Sigmoid colon (tissue), 7 donors: ENCODE data around the gene DPY19L3. TPM values are rescaled to one million over a fixed set of nuclear protein-coding genes. Genes with fewer than 3 reads are reported as not detected.
A peak's percentile ranks its signal among the peaks of the same experiment; 100 is the strongest.

Experiments used
- DNase-seq: peaks from one replicate; pipeline ENCODE4 v3.0.0-alpha.2; 2019
- H3K27ac ChIP-seq, 4 donors: fragments of 200-600 bp; sonication (generic); one replicate each; pipeline ENCODE4 v1.5.1; 2016 to 2019; ENCODE audit warnings: mild to moderate bottlenecking in 1 of 4
- H3K27me3 ChIP-seq, 3 donors: fragments of 200-600 bp; sonication (generic); one replicate each; pipeline ENCODE4 v1.5.1; 2019; ENCODE audit warnings: mild to moderate bottlenecking in 1 of 3
- H3K36me3 ChIP-seq, 4 donors: fragments of 200-600 bp; sonication (generic); one replicate each; pipeline ENCODE4 v1.5.1; 2016 to 2019
- H3K4me1 ChIP-seq, 4 donors: fragments of 200-600 bp; sonication (generic); one replicate each; pipeline ENCODE4 v1.5.1; 2017 to 2019
- H3K4me3 ChIP-seq, 4 donors: fragments of 200-600 bp; sonication (generic); one replicate each; pipeline ENCODE4 v1.5.1; 2017 to 2019; ENCODE audit warnings: mild to moderate bottlenecking in 2 of 4, moderate library complexity in 1 of 4
- H3K9me3 ChIP-seq, 4 donors: fragments of 200-600 bp in 3 of 4; sonication (generic) in 3 of 4; one replicate each; pipeline versions ENCODE4 v1.5.1 to v1.6.1; 2013 to 2019
- EP300 ChIP-seq, 4 donors: sonication (generic); formaldehyde crosslinking; IDR thresholded peaks; one replicate each; pipeline ENCODE4 v1.6.1; 2017; ENCODE audit warnings: antibody characterized with exemption in 4 of 4
- POLR2A ChIP-seq, 2 donors: fragments of 450-650 bp; IDR thresholded peaks; one replicate each; pipeline ENCODE4 v1.6.1; 2016; ENCODE audit warnings: antibody characterized with exemption in 2 of 2, mild to moderate bottlenecking in 2 of 2, moderate library complexity in 2 of 2
- POLR2AphosphoS5 ChIP-seq, 4 donors: sonication (generic); formaldehyde crosslinking; IDR thresholded peaks; one replicate each; pipeline ENCODE4 v1.6.1; 2017; ENCODE audit warnings: antibody characterized with exemption in 4 of 4
- WGBS, 2 donors: extraction: QIAGEN DNeasy Blood & Tissue Kit; methylation state at CpG; one replicate each; pipeline ENCODE4 v1.1.7; 2013; 5-methylcytosine and 5-hydroxymethylcytosine counted together
- intact Hi-C: fragments of 100-400 bp; cut with DNase I; formaldehyde crosslinking; loops from one replicate; pipeline ENCODE4 v1.15.1; 2023
- polyA plus RNA-seq, 3 donors: library from polyadenylated mRNA; stranded (reverse); fragments of 200-250 nt; gene quantifications; one replicate each; pipeline ENCODE4 v1.2.3, GENCODE V29; 2013
- total RNA-seq, 4 donors: library from RNA; depleted of rRNA; stranded (reverse); fragments of >200 nt; gene quantifications; one replicate each; pipeline ENCODE4 v1.1.0, GENCODE V29; 2016
- TF ChIP-seq, protein P1 (sequence below), 4 experiments: fragments of 450-650 bp in 3 of 4; fragments of 200-600 bp in 1 of 4; IDR thresholded peaks; one replicate each; pipeline ENCODE4 v1.5.1; 2016 to 2019; ENCODE audit warnings: antibody characterized with exemption in 4 of 4, mild to moderate bottlenecking in 3 of 4, moderate library complexity in 2 of 4
- donor health status: healthy with polysubstance abuse.
- donor health status: Bipolar disorder and iron deficiency.
- donor health status: healthy.

DPY19L3 gene
- total and polyA plus RNA-seq, 7 donors, result 1.2 to 33.5 (median 11.4) TPM

DNA sequence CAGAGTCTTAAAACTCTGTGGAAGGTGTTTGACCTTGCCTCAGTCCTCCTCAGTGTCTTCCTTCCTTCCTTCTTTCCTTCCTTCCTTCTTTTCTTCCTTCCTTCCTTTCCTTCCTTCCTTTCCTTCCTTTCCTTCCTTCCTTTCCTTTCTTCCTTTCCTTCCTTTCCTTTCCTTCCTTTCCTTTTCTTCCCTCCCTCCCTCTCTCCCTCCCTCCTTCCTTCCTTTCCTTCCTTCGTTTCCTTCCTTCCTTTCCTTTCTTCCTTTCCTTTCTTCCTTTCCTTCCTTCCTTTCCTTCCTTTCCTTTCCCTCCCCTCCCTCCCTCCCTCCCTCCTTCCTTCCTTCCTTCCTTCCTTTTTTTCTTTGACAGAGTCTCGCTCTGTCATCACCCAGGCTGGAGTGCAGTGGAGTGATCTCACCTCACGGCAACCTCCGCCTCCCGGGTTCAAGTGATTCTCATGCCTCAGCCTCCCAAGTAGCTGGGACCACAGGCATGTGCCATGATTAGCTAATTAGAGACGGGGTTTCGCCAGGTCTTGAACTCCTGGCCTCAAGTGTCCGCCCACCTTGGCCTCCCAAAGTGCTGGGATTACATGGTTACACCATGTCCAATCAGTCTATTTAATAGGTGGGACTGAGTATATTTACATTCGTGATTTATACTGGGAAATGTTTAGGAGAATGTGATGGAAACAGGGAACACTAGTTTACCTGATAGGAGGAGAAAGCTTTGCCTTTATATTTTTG is 43.8 kb upstream of the DPY19L3 start:
- intact Hi-C loops, result no loop called here
- Histone ChIP-seq H3K27ac (no peak overlapping the region), H3K36me3 (peaks cover 5 to 70% (median 18%) of the 10 kb centered on the region in 4 donors)

DNA sequence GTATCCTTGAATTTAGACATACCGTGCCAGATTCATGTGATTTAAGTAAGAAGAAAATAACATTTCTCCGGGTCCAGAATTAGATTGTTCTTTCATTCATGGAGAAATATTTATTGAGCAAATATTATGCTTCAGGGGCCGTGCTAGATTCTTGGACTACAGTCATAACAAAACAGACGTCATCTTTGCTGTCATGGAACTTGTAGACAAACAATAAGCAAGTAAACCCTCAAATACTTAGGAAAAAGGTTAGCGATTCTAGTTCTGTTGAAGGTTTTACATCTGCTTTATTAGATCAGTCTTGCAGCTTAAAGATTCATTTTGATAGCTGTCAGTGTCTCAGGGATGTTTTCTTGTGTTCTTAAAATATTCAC is 43.3 kb upstream of the DPY19L3 start:
- intact Hi-C loops, result no loop called here
- no peak for TF ChIP-seq POLR2AphosphoS5 (IDR thresholded peaks at IDR 0.05)
- TF ChIP-seq EP300 (IDR thresholded peaks at IDR 0.05), result no peak
- TF ChIP-seq, protein P1, sequence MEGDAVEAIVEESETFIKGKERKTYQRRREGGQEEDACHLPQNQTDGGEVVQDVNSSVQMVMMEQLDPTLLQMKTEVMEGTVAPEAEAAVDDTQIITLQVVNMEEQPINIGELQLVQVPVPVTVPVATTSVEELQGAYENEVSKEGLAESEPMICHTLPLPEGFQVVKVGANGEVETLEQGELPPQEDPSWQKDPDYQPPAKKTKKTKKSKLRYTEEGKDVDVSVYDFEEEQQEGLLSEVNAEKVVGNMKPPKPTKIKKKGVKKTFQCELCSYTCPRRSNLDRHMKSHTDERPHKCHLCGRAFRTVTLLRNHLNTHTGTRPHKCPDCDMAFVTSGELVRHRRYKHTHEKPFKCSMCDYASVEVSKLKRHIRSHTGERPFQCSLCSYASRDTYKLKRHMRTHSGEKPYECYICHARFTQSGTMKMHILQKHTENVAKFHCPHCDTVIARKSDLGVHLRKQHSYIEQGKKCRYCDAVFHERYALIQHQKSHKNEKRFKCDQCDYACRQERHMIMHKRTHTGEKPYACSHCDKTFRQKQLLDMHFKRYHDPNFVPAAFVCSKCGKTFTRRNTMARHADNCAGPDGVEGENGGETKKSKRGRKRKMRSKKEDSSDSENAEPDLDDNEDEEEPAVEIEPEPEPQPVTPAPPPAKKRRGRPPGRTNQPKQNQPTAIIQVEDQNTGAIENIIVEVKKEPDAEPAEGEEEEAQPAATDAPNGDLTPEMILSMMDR (IDR thresholded peaks at IDR 0.05), result no peak
- no peak for TF ChIP-seq POLR2A (IDR thresholded peaks at IDR 0.05)
- Histone ChIP-seq H3K9me3 (no peaks in the 10 kb centered on the region), H3K27me3 (no peaks in the 10 kb centered on the region), H3K4me3 (no peak overlapping the region), H3K4me1 (peaks cover 0 to 25% (median 19%) of the 10 kb centered on the region in 4 donors), H3K27ac (peak overlapping the region in 1 of 4 donors; percentile 71), H3K36me3 (peaks cover 5 to 64% (median 13%) of the 10 kb centered on the region in 4 donors)
- no peak for DNase-seq
- 71 to 82% methylated on average over 5 of the region's 5 CpGs for WGBS, 2 donors

More for the DNA sequence above, 43.8 kb upstream of the DPY19L3 start:
- H3K4me1 ChIP-seq, result peaks cover 0 to 25% (median 19%) of the 10 kb centered on the region in 4 donors
- WGBS, 2 donors, result 90 to 94% methylated on average over 9 of the region's 9 CpGs
- no peak for DNase-seq
- no peak overlapping the region for H3K4me3 ChIP-seq
- H3K9me3 ChIP-seq, result no peaks in the 10 kb centered on the region
- TF ChIP-seq POLR2A (IDR thresholded peaks at IDR 0.05) (no peak), POLR2AphosphoS5 (IDR thresholded peaks at IDR 0.05) (no peak), EP300 (IDR thresholded peaks at IDR 0.05) (no peak)
- TF ChIP-seq, protein P1 (IDR thresholded peaks at IDR 0.05), result no peak
- no peaks in the 10 kb centered on the region for H3K27me3 ChIP-seq

GRCh38 chr19:32363175-32363574 is 42.4 kb upstream of the DPY19L3 start:
- H3K27ac ChIP-seq, result peak overlapping the region; percentile 32 to 71 (median 52)
- H3K27me3 ChIP-seq, result no peaks in the 10 kb centered on the region
- H3K4me3 ChIP-seq, result no peak overlapping the region
- H3K36me3 ChIP-seq, result peaks cover 5 to 55% (median 8%) of the 10 kb centered on the region in 4 donors
- intact Hi-C loops, result no loop called here
- TF ChIP-seq POLR2A (IDR thresholded peaks at IDR 0.05), result no peak
- peak in 3 of 4 donors; percentile 30 to 53 (median 35) for TF ChIP-seq POLR2AphosphoS5 (IDR thresholded peaks at IDR 0.05)
- peak in 1 of 4 donors; percentile 40 for TF ChIP-seq EP300 (IDR thresholded peaks at IDR 0.05)
- TF ChIP-seq, protein P1 (IDR thresholded peaks at IDR 0.05), result no peak
- DNase-seq, result no peak
- H3K9me3 ChIP-seq, result no peaks in the 10 kb centered on the region
- 33 to 72% methylated on average over 3 of the region's 3 CpGs for WGBS, 2 donors
- H3K4me1 ChIP-seq, result peaks cover 0 to 32% (median 23%) of the 10 kb centered on the region in 4 donors

DNA sequence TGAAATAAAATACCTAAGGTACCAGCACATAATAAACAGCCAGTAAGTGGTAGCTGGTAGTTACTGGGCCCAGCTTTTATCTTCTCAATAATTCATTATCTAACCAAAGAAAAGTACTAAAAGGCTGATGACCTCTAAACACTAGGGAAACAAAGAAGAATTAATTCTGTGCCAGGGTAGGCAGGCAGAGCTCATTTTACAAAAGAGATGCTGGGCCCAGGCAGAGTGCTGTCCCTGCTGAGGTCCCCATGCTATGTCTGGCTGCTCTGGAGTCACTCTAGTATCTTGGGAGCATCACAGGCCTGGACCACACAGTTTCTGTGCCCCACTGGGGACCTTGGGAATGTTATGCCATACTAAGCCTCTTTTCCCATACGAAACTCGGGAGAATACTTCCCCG is 41.9 kb upstream of the DPY19L3 start:
- Histone ChIP-seq H3K4me1 (peaks cover 0 to 33% (median 24%) of the 10 kb centered on the region in 4 donors), H3K36me3 (peaks cover under 1 to 51% (median 8%) of the 10 kb centered on the region in 4 donors), H3K4me3 (no peak overlapping the region), H3K27ac (peak overlapping the region; percentile 32 to 71 (median 52)), H3K9me3 (no peaks in the 10 kb centered on the region), H3K27me3 (no peaks in the 10 kb centered on the region)
- TF ChIP-seq POLR2A (IDR thresholded peaks at IDR 0.05), result no peak
- TF ChIP-seq EP300 (IDR thresholded peaks at IDR 0.05), result no peak
- TF ChIP-seq, protein P1 (IDR thresholded peaks at IDR 0.05), result no peak
- TF ChIP-seq POLR2AphosphoS5 (IDR thresholded peaks at IDR 0.05), result no peak
- 95% methylated on average over 3 of the region's 3 CpGs for WGBS, 2 donors
- DNase-seq, result no peak
- intact Hi-C loops, result no loop called here
